Loucy (cell line): ENCODE measurements around the gene TOMM70.
"Not testable (repeated sequence)": the region's sequence is repeated elsewhere in the genome, so short reads cannot be mapped to it uniquely, and the experiment has no call there.

ENCODE experiments used
- H2AFZ ChIP-seq: fragments of 200-600 bp; sonication (generic); 2 replicates; pipeline ENCODE4 v1.6.0; 2016; ENCODE audit warnings: antibody characterized with exemption, mild to moderate bottlenecking, low read length, moderate library complexity
- H3F3A ChIP-seq: fragments of 200-600 bp; 2 replicates; pipeline ENCODE4 v1.6.0; 2016; ENCODE audit warnings: antibody characterized with exemption, low read depth, mild to moderate bottlenecking
- H3K27me3 ChIP-seq: fragments of 200-600 bp; sonication (generic); 2 replicates; pipeline ENCODE4 v1.6.1; 2014; ENCODE audit warnings: low read length, mild to moderate bottlenecking; ENCODE audit not compliant: insufficient read depth, poor library complexity, severe bottlenecking
- H3K36me3 ChIP-seq: fragments of 200-600 bp; sonication (generic); 2 replicates; pipeline ENCODE4 v1.6.1; 2016; ENCODE audit warnings: low read length; ENCODE audit not compliant: insufficient read depth
- H3K4me1 ChIP-seq: fragments of 200-600 bp; sonication (generic); 2 replicates; pipeline ENCODE4 v1.5.1; 2014; ENCODE audit warnings: low read length, mild to moderate bottlenecking; ENCODE audit not compliant: insufficient read depth, poor library complexity, severe bottlenecking
- H3K4me2 ChIP-seq: fragments of 200-600 bp; sonication (generic); 2 replicates; pipeline ENCODE4 v1.6.0; 2014; ENCODE audit warnings: antibody characterized with exemption, low read length, low read depth, mild to moderate bottlenecking; ENCODE audit not compliant: poor library complexity, severe bottlenecking
- H3K4me3 ChIP-seq: fragments of 200-600 bp; sonication (generic); 2 replicates; pipeline ENCODE4 v1.5.1; 2014; ENCODE audit warnings: low read length, mild to moderate bottlenecking, mixed read lengths; ENCODE audit not compliant: poor library complexity, severe bottlenecking
- H3K79me2 ChIP-seq: fragments of 200-600 bp; sonication (generic); 2 replicates; pipeline ENCODE4 v1.6.1; 2014; ENCODE audit warnings: low read length; ENCODE audit not compliant: insufficient read depth
- H3K9ac ChIP-seq: fragments of 200-600 bp; sonication (generic); 2 replicates; pipeline ENCODE4 v1.6.0; 2014; ENCODE audit warnings: mild to moderate bottlenecking, low read depth, low read length, moderate library complexity; ENCODE audit not compliant: poor library complexity, severe bottlenecking
- H3K9me2 ChIP-seq: fragments of 200-600 bp; sonication (generic); replicated peaks from 2 replicates; pipeline ENCODE4 v1.6.1; 2016; ENCODE audit warnings: low read depth, low read length, mixed read lengths
- H3K9me3 ChIP-seq: fragments of 200-600 bp; sonication (generic); 2 replicates; pipeline ENCODE4 v1.6.1; 2014; ENCODE audit warnings: mild to moderate bottlenecking, antibody characterized with exemption, low read length, low read depth; ENCODE audit not compliant: insufficient read depth
- H4K20me1 ChIP-seq: fragments of 200-600 bp; sonication (generic); 2 replicates; pipeline ENCODE4 v1.6.0; 2014; ENCODE audit warnings: antibody characterized with exemption, low read length, mild to moderate bottlenecking; ENCODE audit not compliant: insufficient read depth, poor library complexity, severe bottlenecking
- CTCF ChIP-seq: fragments of 200-600 bp; sonication (generic); conservative IDR thresholded peaks from 2 replicates; pipeline ENCODE4 v1.5.1; 2014; ENCODE audit warnings: mild to moderate bottlenecking, antibody characterized with exemption, low read length
- EZH2phosphoT487 ChIP-seq: fragments of 200-600 bp; IDR thresholded peaks from 2 replicates; pipeline ENCODE4 v1.6.1; 2018; ENCODE audit warnings: antibody characterized with exemption, mild to moderate bottlenecking, moderate library complexity, borderline replicate concordance

Gene TOMM70

GRCh38 chr3:100329800-100330489, 70.9 kb downstream of the TOMM70 start:
- Histone ChIP-seq H3K9me3 (no peaks in the 10 kb centered on the region), H3K4me3 (no peak overlapping the region), H2AFZ (no peak overlapping the region), H3K9me2 (no peaks in the 10 kb centered on the region), H3K4me2 (no peak overlapping the region), H3F3A (no peaks in the 10 kb centered on the region), H3K27me3 (no peaks in the 10 kb centered on the region), H3K79me2 (no peaks in the 10 kb centered on the region), H3K9ac (no peak overlapping the region), H4K20me1 (no peaks in the 10 kb centered on the region), H3K4me1 (peaks cover 5% of the 10 kb centered on the region), H3K36me3 (peaks cover 8% of the 10 kb centered on the region; the same call in 1 of the 2 replicates)
- TF ChIP-seq CTCF (no peak), EZH2phosphoT487 (no peak)

- H3K27me3 ChIP-seq, H3K9ac ChIP-seq, H3K9me3 ChIP-seq, H3K4me1 ChIP-seq, H4K20me1 ChIP-seq, H3K9me2 ChIP-seq, H3F3A ChIP-seq, H3K79me2 ChIP-seq, H2AFZ ChIP-seq, H3K4me3 ChIP-seq, H3K4me2 ChIP-seq, H3K36me3 ChIP-seq: not testable (repeated sequence)
Observed at GRCh38 chr3:100327377-100327776, 73.5 kb downstream of the TOMM70 start.

GRCh38 chr3:100325827-100326226, 75.1 kb downstream of the TOMM70 start:
- Histone ChIP-seq H3K9me3 (no peaks in the 10 kb centered on the region), H3K27me3 (no peaks in the 10 kb centered on the region), H2AFZ (no peak overlapping the region), H3K4me1 (no peaks in the 10 kb centered on the region), H3K79me2 (no peaks in the 10 kb centered on the region), H3K36me3 (peaks cover 15% of the 10 kb centered on the region; the same call in 1 of the 2 replicates), H3K9me2 (no peaks in the 10 kb centered on the region), H3F3A (no peaks in the 10 kb centered on the region), H3K9ac (no peak overlapping the region), H3K4me3 (no peak overlapping the region), H4K20me1 (no peaks in the 10 kb centered on the region), H3K4me2 (no peak overlapping the region)
- no peak for TF ChIP-seq EZH2phosphoT487
- no peak for TF ChIP-seq CTCF

GRCh38 chr3:100324044-100324443, 76.8 kb downstream of the TOMM70 start:
- H3F3A ChIP-seq, result no peaks in the 10 kb centered on the region
- no peaks in the 10 kb centered on the region for H4K20me1 ChIP-seq
- no peak overlapping the region for H2AFZ ChIP-seq
- H3K9me2 ChIP-seq, result no peaks in the 10 kb centered on the region
- H3K79me2 ChIP-seq, result no peaks in the 10 kb centered on the region
- H3K9ac ChIP-seq, result no peak overlapping the region
- H3K36me3 ChIP-seq, result peaks cover 25% of the 10 kb centered on the region; the same call in 1 of the 2 replicates
- H3K9me3 ChIP-seq, result no peaks in the 10 kb centered on the region
- no peak for TF ChIP-seq CTCF
- no peak for TF ChIP-seq EZH2phosphoT487
- no peaks in the 10 kb centered on the region for H3K27me3 ChIP-seq
- no peaks in the 10 kb centered on the region for H3K4me1 ChIP-seq
- no peak overlapping the region for H3K4me2 ChIP-seq
- H3K4me3 ChIP-seq, result no peak overlapping the region
